Choroid plexus epithelial cell (primary cell): ENCODE measurements around the gene DUSP18.
A peak's percentile ranks its signal among the peaks of the same experiment; 100 is the strongest.

Experiments used
- DNase-seq: peaks from one replicate; pipeline ENCODE4 v3.0.0-alpha.2; 2010; ENCODE audit warnings: low read depth
- H3K4me3 ChIP-seq: 2 replicates; pipeline ENCODE4 v1.5.1; 2011; ENCODE audit warnings: low read depth, mild to moderate bottlenecking, control low read depth, low read length, moderate library complexity
- TF ChIP-seq, protein P1 (sequence below): conservative IDR thresholded peaks from 2 replicates; pipeline ENCODE4 v1.5.1; 2011; ENCODE audit warnings: low read depth, mild to moderate bottlenecking, control low read depth, inconsistent platforms, low read length, moderate library complexity

DUSP18 gene

GRCh38 chr22:30649430-30650007 is 18.2 kb downstream of the DUSP18 start:
- peak; percentile 62 for DNase-seq
- no peak overlapping the region for H3K4me3 ChIP-seq
- TF ChIP-seq, protein P1, sequence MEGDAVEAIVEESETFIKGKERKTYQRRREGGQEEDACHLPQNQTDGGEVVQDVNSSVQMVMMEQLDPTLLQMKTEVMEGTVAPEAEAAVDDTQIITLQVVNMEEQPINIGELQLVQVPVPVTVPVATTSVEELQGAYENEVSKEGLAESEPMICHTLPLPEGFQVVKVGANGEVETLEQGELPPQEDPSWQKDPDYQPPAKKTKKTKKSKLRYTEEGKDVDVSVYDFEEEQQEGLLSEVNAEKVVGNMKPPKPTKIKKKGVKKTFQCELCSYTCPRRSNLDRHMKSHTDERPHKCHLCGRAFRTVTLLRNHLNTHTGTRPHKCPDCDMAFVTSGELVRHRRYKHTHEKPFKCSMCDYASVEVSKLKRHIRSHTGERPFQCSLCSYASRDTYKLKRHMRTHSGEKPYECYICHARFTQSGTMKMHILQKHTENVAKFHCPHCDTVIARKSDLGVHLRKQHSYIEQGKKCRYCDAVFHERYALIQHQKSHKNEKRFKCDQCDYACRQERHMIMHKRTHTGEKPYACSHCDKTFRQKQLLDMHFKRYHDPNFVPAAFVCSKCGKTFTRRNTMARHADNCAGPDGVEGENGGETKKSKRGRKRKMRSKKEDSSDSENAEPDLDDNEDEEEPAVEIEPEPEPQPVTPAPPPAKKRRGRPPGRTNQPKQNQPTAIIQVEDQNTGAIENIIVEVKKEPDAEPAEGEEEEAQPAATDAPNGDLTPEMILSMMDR = peak; percentile 11

DNA sequence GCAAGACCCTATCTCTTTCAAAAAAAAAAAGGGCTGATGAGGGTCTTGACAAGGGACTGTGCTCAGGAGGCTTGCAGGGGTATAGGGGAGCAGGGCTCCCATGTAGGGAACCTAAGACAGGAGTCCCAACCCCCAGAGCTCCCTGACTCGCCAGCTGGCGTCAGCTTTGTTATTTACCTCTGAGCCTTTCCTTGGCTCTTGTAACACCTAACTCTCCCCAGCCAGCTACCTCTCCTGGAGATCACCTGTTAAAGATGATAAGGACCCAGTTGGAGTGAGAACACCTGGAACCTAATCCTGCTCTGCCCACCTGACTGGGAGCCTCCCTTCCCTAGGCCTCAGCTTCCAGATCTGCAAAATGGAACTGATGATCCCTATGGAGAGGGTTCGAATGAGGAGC is 18.9 kb downstream of the DUSP18 start:
- DNase-seq = no peak
- no peak overlapping the region for H3K4me3 ChIP-seq
- TF ChIP-seq, protein P1 = no peak

DNA sequence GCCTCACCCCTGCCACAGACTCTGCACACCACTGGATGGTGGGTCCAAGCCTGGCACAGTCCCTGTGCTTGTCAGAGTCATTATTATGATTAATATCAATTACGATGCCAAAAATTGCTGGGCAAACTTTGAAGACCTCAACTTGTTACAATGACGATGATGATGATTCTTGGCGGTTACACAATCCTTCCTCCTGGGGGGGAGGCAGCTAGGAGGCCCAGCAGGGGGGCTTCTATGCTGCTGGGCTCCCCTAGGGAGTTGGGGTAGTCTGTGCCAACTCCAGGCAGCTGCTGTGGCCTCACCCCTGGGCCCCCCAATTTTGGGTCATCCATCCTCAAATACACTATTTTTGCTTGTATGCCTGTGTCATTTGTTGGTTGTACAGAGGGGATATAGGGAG is 20.1 kb downstream of the DUSP18 start:
- TF ChIP-seq, protein P1 = no peak
- H3K4me3 ChIP-seq = no peak overlapping the region
- DNase-seq = no peak

DNA sequence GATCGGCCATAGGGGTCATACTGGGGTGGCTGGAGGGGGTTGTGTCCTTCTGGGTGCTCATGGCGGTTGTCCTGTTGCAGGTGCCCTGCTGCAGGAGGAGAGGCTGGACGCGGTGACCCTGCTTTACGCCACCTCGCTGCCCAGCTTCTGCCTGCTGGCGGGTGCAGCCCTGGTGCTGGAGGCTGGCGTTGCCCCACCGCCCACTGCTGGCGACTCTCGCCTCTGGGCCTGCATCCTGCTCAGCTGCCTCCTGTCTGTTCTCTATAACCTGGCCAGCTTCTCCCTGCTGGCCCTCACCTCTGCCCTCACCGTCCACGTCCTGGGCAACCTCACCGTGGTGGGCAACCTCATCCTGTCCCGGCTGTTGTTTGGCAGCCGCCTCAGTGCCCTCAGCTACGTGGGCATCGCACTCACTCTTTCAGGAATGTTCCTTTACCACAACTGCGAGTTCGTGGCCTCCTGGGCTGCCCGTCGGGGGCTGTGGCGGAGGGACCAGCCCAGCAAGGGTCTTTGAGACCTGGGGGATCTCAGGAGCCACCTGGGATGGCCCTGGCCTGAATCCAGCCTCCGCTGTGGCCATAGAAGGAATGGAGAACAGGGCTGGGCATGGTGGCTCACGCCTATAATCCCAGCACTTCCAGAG is 21.0 kb downstream of the DUSP18 start:
- no peak overlapping the region for H3K4me3 ChIP-seq
- no peak for DNase-seq
- TF ChIP-seq, protein P1 = no peak

GRCh38 chr22:30643055-30643875 is 24.4 kb downstream of the DUSP18 start:
- DNase-seq = no peak
- no peak overlapping the region for H3K4me3 ChIP-seq
- TF ChIP-seq, protein P1 = no peak

GRCh38 chr22:30640839-30641430 is 26.7 kb downstream of the DUSP18 start:
- DNase-seq = no peak
- TF ChIP-seq, protein P1 = no peak
- no peak overlapping the region for H3K4me3 ChIP-seq
